Astrocyte (in vitro differentiated cells and primary cell): Measurements from ENCODE around the gene ACAA2. TPM values are rescaled to one million over a fixed set of nuclear protein-coding genes. Genes with fewer than 3 reads are reported as not detected.

Experiments
- DNase-seq: peaks from one replicate; pipeline ENCODE4 v3.0.0-alpha.2; 2010; ENCODE audit warnings: low read depth
- FAIRE-seq: peaks from 2 replicates; lab custom pipeline; 2011; peaks lifted over from hg19 to GRCh38; lab: Jason Lieb, UNC
- H2AFZ ChIP-seq: 2 replicates; pipeline ENCODE4 v1.6.0; 2012; ENCODE audit warnings: low read depth, low read length, inconsistent platforms
- H3K27ac ChIP-seq: 2 replicates; pipeline ENCODE4 v1.5.1; 2011; ENCODE audit warnings: low read depth, low read length, inconsistent platforms
- H3K27me3 ChIP-seq: 2 replicates; pipeline ENCODE4 v1.6.0; 2011; ENCODE audit warnings: low read length, inconsistent platforms; ENCODE audit not compliant: insufficient read depth
- H3K36me3 ChIP-seq: 2 replicates; pipeline ENCODE4 v1.5.1; 2011; ENCODE audit warnings: low read length, inconsistent platforms; ENCODE audit not compliant: insufficient read depth
- H3K4me1 ChIP-seq: 2 replicates; pipeline ENCODE4 v1.5.1; 2011; ENCODE audit warnings: low read length, inconsistent platforms; ENCODE audit not compliant: insufficient read depth
- H3K4me2 ChIP-seq: 2 replicates; pipeline ENCODE4 v1.6.0; 2012; ENCODE audit warnings: low read length, inconsistent platforms
- H3K4me3 ChIP-seq: 2 replicates; pipeline ENCODE4 v1.5.1; 2011; ENCODE audit warnings: low read depth, mild to moderate bottlenecking, low read length, inconsistent platforms; ENCODE audit not compliant: insufficient read depth
- H3K79me2 ChIP-seq: 2 replicates; pipeline ENCODE4 v1.6.0; 2012; ENCODE audit warnings: mild to moderate bottlenecking, low read length, inconsistent platforms; ENCODE audit not compliant: insufficient read depth
- H3K9ac ChIP-seq: 2 replicates; pipeline ENCODE4 v1.6.0; 2012; ENCODE audit warnings: mild to moderate bottlenecking, low read length, inconsistent platforms
- H3K9me3 ChIP-seq: 2 replicates; pipeline ENCODE4 v1.5.1; 2012; ENCODE audit warnings: low read depth, mild to moderate bottlenecking, low read length, inconsistent platforms; ENCODE audit not compliant: insufficient read depth
- H4K20me1 ChIP-seq: 2 replicates; pipeline ENCODE4 v1.6.0; 2012; ENCODE audit warnings: low read length, inconsistent platforms; ENCODE audit not compliant: insufficient read depth
- H3K27ac Mint-ChIP-seq: one replicate; pipeline ENCODE4 v1.8.0; 2021; ENCODE audit warnings: mild to moderate bottlenecking, mixed read lengths; ENCODE audit not compliant: unreplicated experiment
- H3K27me3 Mint-ChIP-seq: one replicate; pipeline ENCODE4 v1.8.0; 2021; ENCODE audit warnings: low read depth, mixed read lengths; ENCODE audit not compliant: unreplicated experiment
- H3K36me3 Mint-ChIP-seq: one replicate; pipeline ENCODE4 v1.8.0; 2021; ENCODE audit warnings: low read depth, mixed read lengths; ENCODE audit not compliant: unreplicated experiment
- H3K4me1 Mint-ChIP-seq: one replicate; pipeline ENCODE4 v1.8.0; 2021; ENCODE audit warnings: low read depth, mixed read lengths; ENCODE audit not compliant: unreplicated experiment
- H3K4me3 Mint-ChIP-seq: one replicate; pipeline ENCODE4 v1.8.0; 2021; ENCODE audit warnings: mild to moderate bottlenecking, moderate library complexity, mixed read lengths; ENCODE audit not compliant: unreplicated experiment
- H3K9me3 Mint-ChIP-seq: one replicate; pipeline ENCODE4 v1.8.0; 2021; ENCODE audit warnings: mild to moderate bottlenecking, mixed read lengths; ENCODE audit not compliant: unreplicated experiment
- CTCF ChIP-seq: IDR thresholded peaks from 2 replicates; pipeline ENCODE4 v1.5.1; 2011; ENCODE audit warnings: low read depth, mild to moderate bottlenecking, inconsistent platforms, low read length, moderate library complexity; ENCODE audit not compliant: insufficient read depth
- EZH2 ChIP-seq: IDR thresholded peaks from 2 replicates; pipeline ENCODE4 v1.6.1; 2012; ENCODE audit warnings: mild to moderate bottlenecking, low read length, inconsistent platforms; ENCODE audit not compliant: insufficient read depth
- total RNA-seq: library from RNA; stranded (reverse); gene quantifications from 2 replicates; pipeline ENCODE4 v1.2.1, GENCODE V29; 2021

ACAA2 gene
- total RNA-seq, 1 donor from 2014 or later = 66.4 TPM

- H3K9me3 Mint-ChIP-seq = no peaks in the 10 kb centered on the region
- H3K79me2 ChIP-seq = no peaks in the 10 kb centered on the region
- DNase-seq (no peak), FAIRE-seq (no peak)
- no peaks in the 10 kb centered on the region for H4K20me1 ChIP-seq
- no peak overlapping the region for H2AFZ ChIP-seq
- no peak overlapping the region for H3K27ac ChIP-seq
- H3K27me3 Mint-ChIP-seq = peaks cover 10% of the 10 kb centered on the region
- no peak overlapping the region for H3K4me2 ChIP-seq
- no peaks in the 10 kb centered on the region for H3K36me3 ChIP-seq
- H3K27ac Mint-ChIP-seq = no peak overlapping the region
- H3K9me3 ChIP-seq = no peaks in the 10 kb centered on the region
- peaks cover 8% of the 10 kb centered on the region for H3K36me3 Mint-ChIP-seq
- peaks cover 30% of the 10 kb centered on the region for H3K4me1 Mint-ChIP-seq
- peaks cover 16% of the 10 kb centered on the region for H3K4me1 ChIP-seq
- H3K9ac ChIP-seq = no peak overlapping the region
- H3K27me3 ChIP-seq = no peaks in the 10 kb centered on the region
- TF ChIP-seq CTCF (no peak), EZH2 (no peak)
- no peak overlapping the region for H3K4me3 ChIP-seq
- H3K4me3 Mint-ChIP-seq = no peak overlapping the region
Measured at GRCh38 chr18:49848115-49848514, 34.8 kb upstream of the ACAA2 start.

- H3K4me2 ChIP-seq = no peak overlapping the region
- no peaks in the 10 kb centered on the region for H3K9me3 ChIP-seq
- Mint-ChIP-seq H3K36me3 (peaks cover 10% of the 10 kb centered on the region), H3K4me1 (peaks cover 30% of the 10 kb centered on the region), H3K27me3 (peaks cover 5% of the 10 kb centered on the region), H3K27ac (no peak overlapping the region), H3K9me3 (no peaks in the 10 kb centered on the region), H3K4me3 (no peak overlapping the region)
- H4K20me1 ChIP-seq = no peaks in the 10 kb centered on the region
- H3K9ac ChIP-seq = no peak overlapping the region
- FAIRE-seq (no peak), DNase-seq (no peak)
- no peaks in the 10 kb centered on the region for H3K36me3 ChIP-seq
- H2AFZ ChIP-seq = no peak overlapping the region
- no peaks in the 10 kb centered on the region for H3K27me3 ChIP-seq
- no peak overlapping the region for H3K27ac ChIP-seq
- H3K79me2 ChIP-seq = no peaks in the 10 kb centered on the region
- TF ChIP-seq CTCF (no peak), EZH2 (no peak)
- H3K4me3 ChIP-seq = no peak overlapping the region
- H3K4me1 ChIP-seq = peaks cover 16% of the 10 kb centered on the region
Measured at GRCh38 chr18:49847524-49847923, 34.2 kb upstream of the ACAA2 start.

- TF ChIP-seq EZH2 (no peak), CTCF (no peak)
- H3K4me2 ChIP-seq = no peak overlapping the region
- H3K4me3 ChIP-seq = no peak overlapping the region
- Mint-ChIP-seq H3K4me3 (no peak overlapping the region), H3K36me3 (peaks cover 10% of the 10 kb centered on the region), H3K9me3 (no peaks in the 10 kb centered on the region), H3K4me1 (peaks cover 30% of the 10 kb centered on the region), H3K27ac (no peak overlapping the region), H3K27me3 (peaks cover 4% of the 10 kb centered on the region)
- no peaks in the 10 kb centered on the region for H3K79me2 ChIP-seq
- no peaks in the 10 kb centered on the region for H3K36me3 ChIP-seq
- H4K20me1 ChIP-seq = no peaks in the 10 kb centered on the region
- H3K27me3 ChIP-seq = no peaks in the 10 kb centered on the region
- H3K4me1 ChIP-seq = peaks cover 16% of the 10 kb centered on the region
- H3K27ac ChIP-seq = no peak overlapping the region
- no peak for FAIRE-seq
- no peaks in the 10 kb centered on the region for H3K9me3 ChIP-seq
- no peak overlapping the region for H2AFZ ChIP-seq
- no peak for DNase-seq
- H3K9ac ChIP-seq = no peak overlapping the region
Measured at GRCh38 chr18:49846718-49847470, 33.6 kb upstream of the ACAA2 start.
